Measurements from ENCODE around the gene FAM163B. TPM values are rescaled to one million over a fixed set of nuclear protein-coding genes. Genes with fewer than 3 reads are reported as not detected.

The FAM163B gene
- total RNA-seq, 1 donor from 2014 or later = not detected

DNA sequence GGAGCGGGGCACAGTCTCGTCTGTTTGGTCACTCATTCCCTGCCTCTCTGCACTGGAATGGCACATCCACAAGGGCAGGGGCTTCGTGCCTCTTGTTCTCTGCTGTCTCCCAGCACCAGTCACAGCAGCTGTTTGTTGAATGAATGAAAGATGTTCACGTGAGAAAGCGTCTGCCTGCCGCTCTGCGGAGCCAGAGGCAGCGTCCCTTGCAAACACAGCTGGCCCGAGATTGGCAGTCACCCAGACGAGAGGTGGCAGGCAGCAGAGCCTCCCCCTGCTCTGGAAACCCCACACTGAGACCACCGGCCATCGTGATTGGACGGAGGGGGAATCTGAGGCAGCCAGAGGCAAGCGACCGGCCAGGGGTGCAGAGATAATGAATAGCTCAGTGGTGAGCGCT is 6.0 kb upstream of the FAM163B start:
- H3K9me3 Mint-ChIP-seq (ENCODE audit: unreplicated experiment) = peaks cover 3% of the 10 kb centered on the region
- Histone ChIP-seq H3K9me3 (ENCODE audit: insufficient read depth, low read depth, low read length) (no peaks in the 10 kb centered on the region), H3K4me3 (ENCODE audit: insufficient read depth, low read depth, low read length) (no peak overlapping the region), H4K20me1 (ENCODE audit: insufficient read depth, low read length) (no peaks in the 10 kb centered on the region), H3K27ac (ENCODE audit: low read depth, low read length) (no peak overlapping the region), H3K9ac (ENCODE audit: low read length) (no peak overlapping the region), H3K79me2 (ENCODE audit: insufficient read depth, low read length) (no peaks in the 10 kb centered on the region), H3K27me3 (ENCODE audit: insufficient read depth, low read length) (peaks cover 49% of the 10 kb centered on the region), H3K4me2 (ENCODE audit: low read length) (no peak overlapping the region), H3K36me3 (ENCODE audit: insufficient read depth, low read length) (no peaks in the 10 kb centered on the region), H2AFZ (ENCODE audit: low read depth, low read length) (no peak overlapping the region), H3K4me1 (ENCODE audit: insufficient read depth, low read length) (no peaks in the 10 kb centered on the region)
- H3K27ac Mint-ChIP-seq (ENCODE audit: unreplicated experiment) = no peak overlapping the region
- no peak overlapping the region for H3K4me3 Mint-ChIP-seq (ENCODE audit: unreplicated experiment)
- no peak for TF ChIP-seq EZH2 (IDR thresholded peaks at IDR 0.05; ENCODE audit: insufficient read depth, low read length)
- TF ChIP-seq, protein P1, sequence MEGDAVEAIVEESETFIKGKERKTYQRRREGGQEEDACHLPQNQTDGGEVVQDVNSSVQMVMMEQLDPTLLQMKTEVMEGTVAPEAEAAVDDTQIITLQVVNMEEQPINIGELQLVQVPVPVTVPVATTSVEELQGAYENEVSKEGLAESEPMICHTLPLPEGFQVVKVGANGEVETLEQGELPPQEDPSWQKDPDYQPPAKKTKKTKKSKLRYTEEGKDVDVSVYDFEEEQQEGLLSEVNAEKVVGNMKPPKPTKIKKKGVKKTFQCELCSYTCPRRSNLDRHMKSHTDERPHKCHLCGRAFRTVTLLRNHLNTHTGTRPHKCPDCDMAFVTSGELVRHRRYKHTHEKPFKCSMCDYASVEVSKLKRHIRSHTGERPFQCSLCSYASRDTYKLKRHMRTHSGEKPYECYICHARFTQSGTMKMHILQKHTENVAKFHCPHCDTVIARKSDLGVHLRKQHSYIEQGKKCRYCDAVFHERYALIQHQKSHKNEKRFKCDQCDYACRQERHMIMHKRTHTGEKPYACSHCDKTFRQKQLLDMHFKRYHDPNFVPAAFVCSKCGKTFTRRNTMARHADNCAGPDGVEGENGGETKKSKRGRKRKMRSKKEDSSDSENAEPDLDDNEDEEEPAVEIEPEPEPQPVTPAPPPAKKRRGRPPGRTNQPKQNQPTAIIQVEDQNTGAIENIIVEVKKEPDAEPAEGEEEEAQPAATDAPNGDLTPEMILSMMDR (IDR thresholded peaks at IDR 0.05; ENCODE audit: insufficient read depth, low read depth, low read length) = no peak
- peaks cover 89% of the 10 kb centered on the region for H3K27me3 Mint-ChIP-seq (ENCODE audit: low read depth, unreplicated experiment)
- H3K36me3 Mint-ChIP-seq (ENCODE audit: low read depth, unreplicated experiment) = peaks cover 3% of the 10 kb centered on the region
- FAIRE-seq (no peak), DNase-seq (ENCODE audit: low read depth) (no peak)
- peaks cover 3% of the 10 kb centered on the region for H3K4me1 Mint-ChIP-seq (ENCODE audit: low read depth, unreplicated experiment)

DNA sequence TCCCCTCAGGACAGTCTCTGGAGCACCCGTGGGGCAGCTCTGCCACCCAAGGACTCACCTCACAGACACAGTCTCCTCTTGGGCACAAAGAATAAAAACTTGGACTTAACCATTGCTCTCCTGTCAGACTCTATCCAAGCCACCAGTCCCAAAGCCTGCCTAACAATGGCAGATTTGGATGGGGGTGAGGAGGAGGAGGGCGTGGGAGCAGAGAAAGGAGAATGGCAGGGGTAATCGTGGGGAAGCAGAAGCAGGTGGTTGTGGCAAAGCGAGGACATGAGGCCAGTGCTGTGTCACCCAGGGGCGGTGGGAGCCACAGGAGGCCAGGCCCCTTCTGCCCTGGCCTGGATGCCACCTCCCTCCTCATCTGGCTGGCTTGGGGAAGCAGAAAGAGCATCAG is 5.5 kb upstream of the FAM163B start:
- DNase-seq (ENCODE audit: low read depth) (no peak), FAIRE-seq (no peak)
- no peak overlapping the region for H3K4me3 Mint-ChIP-seq (ENCODE audit: unreplicated experiment)
- H3K27ac Mint-ChIP-seq (ENCODE audit: unreplicated experiment) = no peak overlapping the region
- TF ChIP-seq, protein P1 (IDR thresholded peaks at IDR 0.05; ENCODE audit: insufficient read depth, low read depth, low read length) = no peak
- TF ChIP-seq EZH2 (IDR thresholded peaks at IDR 0.05; ENCODE audit: insufficient read depth, low read length) = no peak
- Histone ChIP-seq H3K4me2 (ENCODE audit: low read length) (no peak overlapping the region), H4K20me1 (ENCODE audit: insufficient read depth, low read length) (no peaks in the 10 kb centered on the region), H3K79me2 (ENCODE audit: insufficient read depth, low read length) (no peaks in the 10 kb centered on the region), H3K9ac (ENCODE audit: low read length) (no peak overlapping the region), H3K9me3 (ENCODE audit: insufficient read depth, low read depth, low read length) (no peaks in the 10 kb centered on the region), H3K4me3 (ENCODE audit: insufficient read depth, low read depth, low read length) (no peak overlapping the region), H2AFZ (ENCODE audit: low read depth, low read length) (no peak overlapping the region), H3K27ac (ENCODE audit: low read depth, low read length) (no peak overlapping the region), H3K27me3 (ENCODE audit: insufficient read depth, low read length) (peaks cover 47% of the 10 kb centered on the region), H3K36me3 (ENCODE audit: insufficient read depth, low read length) (no peaks in the 10 kb centered on the region), H3K4me1 (ENCODE audit: insufficient read depth, low read length) (no peaks in the 10 kb centered on the region)
- H3K9me3 Mint-ChIP-seq (ENCODE audit: unreplicated experiment) = peaks cover 3% of the 10 kb centered on the region
- H3K4me1 Mint-ChIP-seq (ENCODE audit: low read depth, unreplicated experiment) = peaks cover under 1% of the 10 kb centered on the region
- H3K27me3 Mint-ChIP-seq (ENCODE audit: low read depth, unreplicated experiment) = peaks cover 90% of the 10 kb centered on the region
- H3K36me3 Mint-ChIP-seq (ENCODE audit: low read depth, unreplicated experiment) = peaks cover 3% of the 10 kb centered on the region

DNA sequence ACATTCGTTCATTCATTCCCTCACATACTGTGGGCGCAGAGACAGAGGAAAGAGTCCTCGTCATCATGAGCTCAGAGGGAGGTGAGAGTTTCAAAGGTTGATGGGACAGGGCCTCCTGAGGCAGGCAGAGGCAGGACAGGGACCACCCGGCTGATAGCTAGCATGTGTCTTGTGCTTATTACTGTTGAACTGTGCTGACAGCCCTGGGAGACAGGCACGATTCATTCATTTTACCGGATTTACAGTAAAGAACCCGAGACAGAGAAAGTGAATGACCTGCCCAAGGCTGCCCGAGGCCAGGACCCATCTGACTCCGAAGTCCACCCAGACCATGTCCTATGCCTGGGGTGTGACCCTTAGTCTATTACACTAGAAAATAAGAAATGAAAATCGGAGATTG is 4.9 kb upstream of the FAM163B start:
- Histone ChIP-seq H3K79me2 (ENCODE audit: insufficient read depth, low read length) (no peaks in the 10 kb centered on the region), H3K27me3 (ENCODE audit: insufficient read depth, low read length) (peaks cover 44% of the 10 kb centered on the region), H3K4me2 (ENCODE audit: low read length) (no peak overlapping the region), H3K36me3 (ENCODE audit: insufficient read depth, low read length) (no peaks in the 10 kb centered on the region), H3K9ac (ENCODE audit: low read length) (no peak overlapping the region), H3K4me3 (ENCODE audit: insufficient read depth, low read depth, low read length) (no peak overlapping the region), H2AFZ (ENCODE audit: low read depth, low read length) (no peak overlapping the region), H3K9me3 (ENCODE audit: insufficient read depth, low read depth, low read length) (no peaks in the 10 kb centered on the region), H3K27ac (ENCODE audit: low read depth, low read length) (no peak overlapping the region), H4K20me1 (ENCODE audit: insufficient read depth, low read length) (no peaks in the 10 kb centered on the region), H3K4me1 (ENCODE audit: insufficient read depth, low read length) (no peaks in the 10 kb centered on the region)
- DNase-seq (ENCODE audit: low read depth) (no peak), FAIRE-seq (no peak)
- TF ChIP-seq EZH2 (IDR thresholded peaks at IDR 0.05; ENCODE audit: insufficient read depth, low read length) = no peak
- TF ChIP-seq, protein P1 (IDR thresholded peaks at IDR 0.05; ENCODE audit: insufficient read depth, low read depth, low read length) = no peak
- H3K4me3 Mint-ChIP-seq (ENCODE audit: unreplicated experiment) = no peak overlapping the region
- peaks cover 3% of the 10 kb centered on the region for H3K9me3 Mint-ChIP-seq (ENCODE audit: unreplicated experiment)
- H3K36me3 Mint-ChIP-seq (ENCODE audit: low read depth, unreplicated experiment) = peaks cover 3% of the 10 kb centered on the region
- H3K27me3 Mint-ChIP-seq (ENCODE audit: low read depth, unreplicated experiment) = peaks cover 92% of the 10 kb centered on the region
- H3K27ac Mint-ChIP-seq (ENCODE audit: unreplicated experiment) = no peak overlapping the region
- H3K4me1 Mint-ChIP-seq (ENCODE audit: low read depth, unreplicated experiment) = no peaks in the 10 kb centered on the region
